A673 (cell line): ENCODE data around the gene ZNF8.

Experiments used
- EZH2 ChIP-seq: fragments of 200-600 bp; sonication (generic); IDR thresholded peaks from 2 replicates; pipeline ENCODE4 v1.6.1; 2017; ENCODE audit warnings: borderline replicate concordance, low read depth, mild to moderate bottlenecking, mixed read lengths, antibody characterized with exemption, low read length; ENCODE audit not compliant: poor library complexity, severe bottlenecking
- TF ChIP-seq, protein P1 (sequence below): fragments of 300-800, 200-600 bp; sonication (generic); conservative IDR thresholded peaks from 2 replicates; pipeline ENCODE4 v1.5.1; 2017; ENCODE audit warnings: low read depth, mild to moderate bottlenecking, antibody characterized with exemption, low read length, moderate library complexity, mixed read lengths

DNA sequence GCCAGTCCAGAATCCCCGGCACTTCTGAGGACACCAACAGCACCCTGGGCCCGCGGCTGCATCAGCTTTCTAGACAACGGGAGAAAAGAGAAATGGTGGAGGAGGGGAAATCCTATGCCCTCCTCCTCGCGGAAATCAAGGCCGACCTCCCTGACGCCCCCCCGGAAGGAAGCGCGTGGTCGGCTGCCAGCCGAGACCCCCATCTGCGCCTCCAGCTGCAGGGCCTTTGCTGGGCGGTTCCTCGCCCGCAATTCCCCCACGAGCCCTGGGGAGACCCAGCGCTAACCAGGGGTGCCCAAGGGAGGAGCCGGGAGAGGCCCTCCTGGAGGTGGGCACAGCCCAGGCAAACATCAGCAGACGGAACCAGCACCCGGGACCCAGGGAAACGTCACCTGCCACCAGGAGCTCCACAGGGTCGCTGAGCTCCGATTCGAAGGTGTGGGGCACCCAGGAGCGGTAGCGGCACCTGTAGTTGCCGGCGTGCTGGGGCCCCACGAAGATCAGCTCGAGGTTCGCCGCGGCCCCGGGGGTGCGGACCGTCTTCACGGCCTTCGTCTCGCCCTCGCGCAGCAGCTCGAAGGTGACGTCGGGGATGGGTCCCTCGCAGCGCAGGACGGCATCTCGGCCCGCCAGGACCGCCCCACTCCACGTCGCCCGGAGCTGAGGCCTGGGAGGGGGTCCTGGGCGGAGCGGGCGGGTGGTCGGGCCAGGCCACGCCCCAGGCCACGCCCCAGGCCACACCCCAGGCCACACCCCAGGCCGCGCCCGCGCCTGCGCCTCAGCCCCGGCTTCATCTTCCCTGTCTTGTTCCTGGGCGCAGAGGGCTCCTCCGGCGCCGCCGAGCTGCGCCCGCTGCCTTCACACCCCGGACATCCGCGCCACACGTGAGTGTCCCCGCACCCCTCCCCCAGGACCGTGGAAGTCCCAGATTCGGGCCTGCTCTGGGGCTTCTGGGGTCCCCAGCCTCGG lies 68.5 kb downstream of the ZNF8 start:
- TF ChIP-seq, protein P1, sequence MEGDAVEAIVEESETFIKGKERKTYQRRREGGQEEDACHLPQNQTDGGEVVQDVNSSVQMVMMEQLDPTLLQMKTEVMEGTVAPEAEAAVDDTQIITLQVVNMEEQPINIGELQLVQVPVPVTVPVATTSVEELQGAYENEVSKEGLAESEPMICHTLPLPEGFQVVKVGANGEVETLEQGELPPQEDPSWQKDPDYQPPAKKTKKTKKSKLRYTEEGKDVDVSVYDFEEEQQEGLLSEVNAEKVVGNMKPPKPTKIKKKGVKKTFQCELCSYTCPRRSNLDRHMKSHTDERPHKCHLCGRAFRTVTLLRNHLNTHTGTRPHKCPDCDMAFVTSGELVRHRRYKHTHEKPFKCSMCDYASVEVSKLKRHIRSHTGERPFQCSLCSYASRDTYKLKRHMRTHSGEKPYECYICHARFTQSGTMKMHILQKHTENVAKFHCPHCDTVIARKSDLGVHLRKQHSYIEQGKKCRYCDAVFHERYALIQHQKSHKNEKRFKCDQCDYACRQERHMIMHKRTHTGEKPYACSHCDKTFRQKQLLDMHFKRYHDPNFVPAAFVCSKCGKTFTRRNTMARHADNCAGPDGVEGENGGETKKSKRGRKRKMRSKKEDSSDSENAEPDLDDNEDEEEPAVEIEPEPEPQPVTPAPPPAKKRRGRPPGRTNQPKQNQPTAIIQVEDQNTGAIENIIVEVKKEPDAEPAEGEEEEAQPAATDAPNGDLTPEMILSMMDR, result no peak
- no peak for TF ChIP-seq EZH2
